ENCODE results near the gene KLHL14. TPM values are rescaled to one million over a fixed set of nuclear protein-coding genes. Genes with fewer than 3 reads are reported as not detected.

The KLHL14 gene
- total and polyA plus RNA-seq, 4 experiments from 2014 or later: 0.05 TPM; not detected in 3

DNA sequence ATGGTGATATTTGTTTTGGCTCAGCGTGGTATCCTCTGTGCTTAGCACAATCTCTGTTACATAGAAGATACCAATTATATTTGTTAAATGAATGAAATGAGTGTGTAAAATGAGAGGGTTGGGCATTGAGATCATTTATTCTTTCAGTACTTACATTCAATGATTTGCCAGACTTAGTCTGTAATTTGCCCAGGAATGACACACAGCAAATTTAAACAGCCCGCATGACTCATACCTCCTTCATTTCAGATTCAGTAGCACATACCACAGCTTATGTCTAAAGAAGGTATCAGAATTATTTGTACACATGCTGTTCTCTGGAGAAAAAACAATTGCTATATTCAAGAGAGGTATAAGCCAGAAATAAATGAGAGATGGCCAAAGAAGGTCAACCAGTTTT lies 37.0 kb downstream of the KLHL14 start:
- DNase-seq: no peak
- Histone ChIP-seq H3K27me3 (ENCODE audit: insufficient read depth, low read length) (no peaks in the 10 kb centered on the region), H3K9me3 (ENCODE audit: control insufficient read depth in 1 of 2, low read length in 2 of 2) (no peaks in the 10 kb centered on the region), H3K4me1 (ENCODE audit: insufficient read depth, low read length) (no peaks in the 10 kb centered on the region), H3K36me3 (ENCODE audit: insufficient read depth, low read length) (no peaks in the 10 kb centered on the region), H3K27ac (ENCODE audit: low read depth, low read length) (no peak overlapping the region), H3K4me3 (ENCODE audit: low read length in 2 of 2) (no peak overlapping the region)
- ChIA-PET CTCF (ENCODE audit: partially characterized antibody) (no interaction called here), POLR2A (ENCODE audit: partially characterized antibody) (no interaction called here)
- H3K27me3 Mint-ChIP-seq: peaks cover 0 to 6% of the 10 kb centered on the region in 2 donors
- H3K27ac Mint-ChIP-seq: no peak overlapping the region
- H3K9me3 Mint-ChIP-seq: peaks cover 0 to 4% (median 0%) of the 10 kb centered on the region in 8 donors
- H3K4me1 Mint-ChIP-seq: peaks cover 3 to 6% (median 5%) of the 10 kb centered on the region in 4 donors
- H3K4me3 Mint-ChIP-seq: no peak overlapping the region
- intact Hi-C loops (cut with micrococcal nuclease): no loop called here
- no peaks in the 10 kb centered on the region for H3K36me3 Mint-ChIP-seq

DNA sequence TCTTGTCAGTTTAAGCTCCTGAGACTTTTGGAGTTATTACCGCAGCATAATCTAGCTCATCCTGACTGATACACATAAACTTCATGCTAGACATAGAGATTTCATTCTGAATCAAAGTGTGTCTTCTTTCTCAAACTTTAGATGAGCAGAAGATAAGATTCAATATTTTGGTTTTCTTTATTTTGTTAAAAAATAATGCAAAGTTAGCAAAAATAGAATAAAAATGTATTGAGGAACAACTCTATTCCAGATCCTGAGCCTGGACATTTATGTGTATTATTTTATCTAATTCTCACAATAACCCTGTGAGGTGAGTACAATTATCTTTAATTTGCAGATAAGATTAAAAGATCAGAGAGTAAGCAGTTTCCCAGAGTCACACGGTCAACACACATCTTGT lies 38.4 kb downstream of the KLHL14 start:
- Histone ChIP-seq H3K9me3 (ENCODE audit: control insufficient read depth in 1 of 2, low read length in 2 of 2) (no peaks in the 10 kb centered on the region), H3K4me1 (ENCODE audit: insufficient read depth, low read length) (no peaks in the 10 kb centered on the region), H3K4me3 (ENCODE audit: low read length in 2 of 2) (no peak overlapping the region), H3K36me3 (ENCODE audit: insufficient read depth, low read length) (no peaks in the 10 kb centered on the region), H3K27me3 (ENCODE audit: insufficient read depth, low read length) (no peaks in the 10 kb centered on the region), H3K27ac (ENCODE audit: low read depth, low read length) (no peak overlapping the region)
- Mint-ChIP-seq H3K36me3 (no peaks in the 10 kb centered on the region), H3K4me1 (peaks cover 3 to 18% (median 11%) of the 10 kb centered on the region in 4 donors), H3K9me3 (peaks cover 0 to 4% (median 0%) of the 10 kb centered on the region in 8 donors), H3K27me3 (peaks cover 0 to 4% of the 10 kb centered on the region in 2 donors), H3K27ac (no peak overlapping the region), H3K4me3 (peak overlapping the region in 1 of 8 donors; percentile 27)
- intact Hi-C loops (cut with micrococcal nuclease): no loop called here
- no peak for DNase-seq
- POLR2A ChIA-PET (ENCODE audit: partially characterized antibody): no interaction called here
- CTCF ChIA-PET (ENCODE audit: partially characterized antibody): no interaction called here

DNA sequence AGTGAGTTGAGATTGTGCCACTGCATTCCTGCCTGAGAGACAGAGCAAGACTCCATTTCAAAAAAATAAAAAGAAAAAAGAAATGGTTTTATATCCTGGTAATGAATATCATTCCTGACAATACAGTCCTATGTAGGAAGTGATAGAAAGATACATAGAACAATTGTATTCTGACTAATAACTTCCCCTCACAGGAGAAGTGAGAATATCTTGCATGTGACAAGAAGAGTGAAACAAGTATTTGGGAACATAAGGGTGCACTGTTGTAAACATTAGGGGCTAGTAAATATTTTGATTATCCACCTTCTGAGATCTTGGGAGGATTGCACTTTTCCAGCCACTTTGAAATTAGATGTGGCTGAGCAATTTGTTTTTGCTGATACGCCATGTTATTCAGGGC lies 40.7 kb downstream of the KLHL14 start:
- no peak overlapping the region for H3K27ac Mint-ChIP-seq
- ChIA-PET CTCF (ENCODE audit: partially characterized antibody) (no interaction called here), POLR2A (ENCODE audit: partially characterized antibody) (no interaction called here)
- peaks cover 3 to 26% (median 14%) of the 10 kb centered on the region in 4 donors for H3K4me1 Mint-ChIP-seq
- H3K4me3 Mint-ChIP-seq: no peak overlapping the region
- H3K4me1 ChIP-seq (ENCODE audit: insufficient read depth, low read length): no peaks in the 10 kb centered on the region
- H3K27me3 ChIP-seq (ENCODE audit: insufficient read depth, low read length): no peaks in the 10 kb centered on the region
- H3K9me3 Mint-ChIP-seq: peaks cover 0 to 4% (median 0%) of the 10 kb centered on the region in 8 donors
- no peak for DNase-seq
- H3K9me3 ChIP-seq (ENCODE audit: control insufficient read depth in 1 of 2, low read length in 2 of 2): no peaks in the 10 kb centered on the region
- no peak overlapping the region for H3K27ac ChIP-seq (ENCODE audit: low read depth, low read length)
- intact Hi-C loops (cut with micrococcal nuclease): no loop called here
- H3K36me3 Mint-ChIP-seq: no peaks in the 10 kb centered on the region
- H3K36me3 ChIP-seq (ENCODE audit: insufficient read depth, low read length): no peaks in the 10 kb centered on the region
- peaks cover 0 to 4% of the 10 kb centered on the region in 2 donors for H3K27me3 Mint-ChIP-seq
- H3K4me3 ChIP-seq (ENCODE audit: low read length in 2 of 2): no peak overlapping the region

DNA sequence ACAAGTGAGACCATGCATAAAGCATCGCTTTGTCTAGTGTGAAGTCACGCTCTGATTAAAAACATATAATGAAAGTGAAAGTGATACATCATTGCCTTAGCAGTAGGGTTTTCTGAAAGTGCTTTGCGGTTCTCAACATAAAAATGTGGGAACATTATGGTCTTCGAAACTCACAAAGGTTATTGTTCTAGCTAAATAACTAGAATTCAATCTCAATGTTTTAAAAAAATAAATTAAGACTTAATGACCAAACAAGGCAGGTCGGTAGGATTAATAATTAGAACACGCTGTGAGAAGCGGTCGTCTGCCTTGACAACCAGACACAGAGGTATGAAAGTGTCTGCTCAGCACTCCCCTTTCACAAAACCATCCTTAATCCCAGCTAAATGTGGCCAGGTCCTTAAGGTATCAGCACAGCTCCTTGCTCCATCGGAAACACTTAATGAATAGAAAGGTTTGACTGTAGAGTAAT lies 42.2 kb downstream of the KLHL14 start:
- H3K36me3 ChIP-seq (ENCODE audit: insufficient read depth, low read length): no peaks in the 10 kb centered on the region
- H3K4me3 ChIP-seq (ENCODE audit: low read length in 2 of 2): peak overlapping the region in 1 of 2 donors; percentile 33
- Mint-ChIP-seq H3K27ac (peak overlapping the region in 6 of 7 donors; percentile 59 to 85 (median 74)), H3K4me3 (peak overlapping the region; percentile 75 to 88 (median 84)), H3K36me3 (no peaks in the 10 kb centered on the region), H3K27me3 (peaks cover 0 to 4% of the 10 kb centered on the region in 2 donors), H3K4me1 (peaks cover 3 to 26% (median 14%) of the 10 kb centered on the region in 4 donors), H3K9me3 (peaks cover 0 to 4% (median 0%) of the 10 kb centered on the region in 8 donors)
- H3K27me3 ChIP-seq (ENCODE audit: insufficient read depth, low read length): no peaks in the 10 kb centered on the region
- H3K9me3 ChIP-seq (ENCODE audit: control insufficient read depth in 1 of 2, low read length in 2 of 2): no peaks in the 10 kb centered on the region
- H3K4me1 ChIP-seq (ENCODE audit: insufficient read depth, low read length): no peaks in the 10 kb centered on the region
- CTCF ChIA-PET (ENCODE audit: partially characterized antibody): no interaction called here
- H3K27ac ChIP-seq (ENCODE audit: low read depth, low read length): no peak overlapping the region
- intact Hi-C loops (cut with micrococcal nuclease): no loop called here
- DNase-seq: peak in 3 of 5 donors; percentile 7 to 16 (median 12)
- POLR2A ChIA-PET (ENCODE audit: partially characterized antibody): no interaction called here

DNA sequence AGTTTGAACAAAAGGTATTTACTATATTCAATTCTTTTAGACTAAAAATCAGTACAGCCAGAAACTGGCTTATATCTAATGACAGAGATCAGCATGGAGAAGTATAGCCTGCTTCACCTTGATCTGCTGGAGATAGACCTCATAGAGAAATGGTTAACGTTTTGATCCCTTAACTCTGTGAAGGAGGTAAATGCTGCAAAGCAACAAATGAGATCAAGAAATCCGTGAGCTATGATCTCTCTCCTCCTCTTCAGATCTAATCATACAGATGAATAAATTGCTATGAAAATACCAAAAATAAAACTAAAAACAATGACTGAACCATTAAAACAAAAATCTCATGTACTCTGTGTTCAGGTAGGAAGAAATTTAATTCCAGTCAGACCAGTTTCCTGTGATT lies 42.8 kb downstream of the KLHL14 start:
- peaks cover 3 to 26% (median 14%) of the 10 kb centered on the region in 4 donors for H3K4me1 Mint-ChIP-seq
- no peaks in the 10 kb centered on the region for H3K36me3 Mint-ChIP-seq
- peaks cover 0 to 4% of the 10 kb centered on the region in 2 donors for H3K27me3 Mint-ChIP-seq
- CTCF ChIA-PET (ENCODE audit: partially characterized antibody): no interaction called here
- H3K27ac Mint-ChIP-seq: peak overlapping the region in 5 of 7 donors; percentile 43 to 85 (median 65)
- no peaks in the 10 kb centered on the region for H3K4me1 ChIP-seq (ENCODE audit: insufficient read depth, low read length)
- DNase-seq: peak in 1 of 5 donors; percentile 0
- H3K27me3 ChIP-seq (ENCODE audit: insufficient read depth, low read length): no peaks in the 10 kb centered on the region
- H3K4me3 ChIP-seq (ENCODE audit: low read length in 2 of 2): peak overlapping the region in 1 of 2 donors; percentile 33
- H3K9me3 Mint-ChIP-seq: peaks cover 0 to 4% (median 0%) of the 10 kb centered on the region in 8 donors
- peak overlapping the region; percentile 75 to 88 (median 84) for H3K4me3 Mint-ChIP-seq
- POLR2A ChIA-PET (ENCODE audit: partially characterized antibody): no interaction called here
- H3K9me3 ChIP-seq (ENCODE audit: control insufficient read depth in 1 of 2, low read length in 2 of 2): no peaks in the 10 kb centered on the region
- no peaks in the 10 kb centered on the region for H3K36me3 ChIP-seq (ENCODE audit: insufficient read depth, low read length)
- intact Hi-C loops (cut with micrococcal nuclease): no loop called here
- no peak overlapping the region for H3K27ac ChIP-seq (ENCODE audit: low read depth, low read length)

DNA sequence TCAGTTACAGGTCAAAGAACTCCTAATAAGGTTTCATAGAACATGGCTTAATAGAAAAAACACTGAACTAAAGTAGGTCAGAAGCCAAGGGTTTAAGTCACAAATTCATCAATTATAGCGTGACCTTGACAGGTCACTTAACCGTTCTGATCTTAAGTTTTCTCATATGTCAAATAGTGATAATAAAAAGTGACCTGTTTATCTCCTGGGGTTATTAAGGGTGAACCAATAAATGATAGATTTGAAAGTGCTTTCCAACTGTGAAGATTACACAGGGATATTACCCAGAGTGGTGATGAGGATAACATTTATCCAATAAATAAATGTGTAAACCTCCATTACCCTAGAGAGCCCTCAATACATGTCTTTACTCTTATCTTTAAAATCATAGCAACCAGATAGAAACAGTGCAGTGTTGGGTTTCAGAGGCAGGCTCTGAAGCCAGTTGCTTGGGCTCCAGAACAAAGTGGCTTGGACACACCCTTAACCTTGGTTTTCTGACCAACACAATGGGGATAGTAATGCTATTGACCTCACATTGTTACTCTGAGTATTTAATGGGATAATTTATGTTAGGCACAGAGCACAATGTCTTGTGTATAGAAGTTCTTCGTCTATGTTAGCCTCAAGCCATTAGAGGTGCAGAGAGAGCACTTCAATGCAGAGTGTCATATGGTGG lies 48.6 kb downstream of the KLHL14 start:
- H3K27ac Mint-ChIP-seq: no peak overlapping the region
- intact Hi-C loops (cut with micrococcal nuclease): no loop called here
- H3K36me3 ChIP-seq (ENCODE audit: insufficient read depth, low read length): no peaks in the 10 kb centered on the region
- no peak overlapping the region for H3K27ac ChIP-seq (ENCODE audit: low read depth, low read length)
- H3K9me3 ChIP-seq (ENCODE audit: control insufficient read depth in 1 of 2, low read length in 2 of 2): no peaks in the 10 kb centered on the region
- H3K4me3 ChIP-seq (ENCODE audit: low read length in 2 of 2): no peak overlapping the region
- H3K4me1 ChIP-seq (ENCODE audit: insufficient read depth, low read length): no peaks in the 10 kb centered on the region
- DNase-seq: no peak
- peaks cover 0 to 5% (median 0%) of the 10 kb centered on the region in 8 donors for H3K9me3 Mint-ChIP-seq
- no peak overlapping the region for H3K4me3 Mint-ChIP-seq
- no peaks in the 10 kb centered on the region for H3K27me3 ChIP-seq (ENCODE audit: insufficient read depth, low read length)
- CTCF ChIA-PET (ENCODE audit: partially characterized antibody): no interaction called here
- POLR2A ChIA-PET (ENCODE audit: partially characterized antibody): no interaction called here
- peaks cover 0 to 8% (median 3%) of the 10 kb centered on the region in 4 donors for H3K4me1 Mint-ChIP-seq
- H3K27me3 Mint-ChIP-seq: peaks cover 0 to 3% of the 10 kb centered on the region in 2 donors
- H3K36me3 Mint-ChIP-seq: no peaks in the 10 kb centered on the region

DNA sequence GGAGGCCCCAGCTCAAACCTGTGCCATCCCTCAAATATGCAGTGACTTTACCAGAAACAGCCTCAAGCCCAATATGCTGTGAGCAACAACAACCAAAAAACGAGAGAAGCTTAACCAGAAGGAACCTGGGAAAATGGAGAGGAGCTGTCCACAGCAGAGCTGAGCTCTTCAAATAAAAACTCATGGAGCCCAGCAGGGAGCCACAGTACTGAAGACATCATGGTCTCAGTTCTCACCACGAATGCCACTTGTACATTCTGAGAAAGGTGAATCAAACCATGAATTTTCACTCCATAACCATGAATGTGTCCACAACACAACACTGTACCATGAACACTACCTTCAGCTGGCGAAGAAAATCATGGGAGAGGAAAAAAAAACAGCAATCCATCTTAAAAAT lies 50.5 kb downstream of the KLHL14 start:
- peaks cover 0 to 3% of the 10 kb centered on the region in 2 donors for H3K27me3 Mint-ChIP-seq
- intact Hi-C loops (cut with micrococcal nuclease): no loop called here
- H3K4me3 ChIP-seq (ENCODE audit: low read length in 2 of 2): no peak overlapping the region
- H3K27me3 ChIP-seq (ENCODE audit: insufficient read depth, low read length): no peaks in the 10 kb centered on the region
- H3K36me3 ChIP-seq (ENCODE audit: insufficient read depth, low read length): no peaks in the 10 kb centered on the region
- H3K36me3 Mint-ChIP-seq: no peaks in the 10 kb centered on the region
- peaks cover 0 to 5% (median 0%) of the 10 kb centered on the region in 8 donors for H3K9me3 Mint-ChIP-seq
- H3K27ac Mint-ChIP-seq: no peak overlapping the region
- CTCF ChIA-PET (ENCODE audit: partially characterized antibody): no interaction called here
- no peaks in the 10 kb centered on the region for H3K4me1 Mint-ChIP-seq
- H3K4me1 ChIP-seq (ENCODE audit: insufficient read depth, low read length): no peaks in the 10 kb centered on the region
- no peak for DNase-seq
- no peak overlapping the region for H3K27ac ChIP-seq (ENCODE audit: low read depth, low read length)
- POLR2A ChIA-PET (ENCODE audit: partially characterized antibody): no interaction called here
- no peaks in the 10 kb centered on the region for H3K9me3 ChIP-seq (ENCODE audit: control insufficient read depth in 1 of 2, low read length in 2 of 2)
- H3K4me3 Mint-ChIP-seq: no peak overlapping the region
